Omental fat pad (tissue), 4 donors: ENCODE data around the gene SMAD3. TPM values are rescaled to one million over a fixed set of nuclear protein-coding genes. Genes with fewer than 3 reads are reported as not detected.

Experiments
- ATAC-seq: fragments of 150-250 bp; one replicate; pipeline ENCODE4 v1.9.1; 2016; ENCODE audit warnings: mild to moderate bottlenecking, moderate library complexity; ENCODE audit not compliant: low FRiP score
- DNase-seq: peaks from one replicate; pipeline ENCODE4 v3.0.0-alpha.2; 2019; ENCODE audit warnings: low spot score
- total RNA-seq, 4 donors: library from RNA; depleted of rRNA; stranded (reverse); fragments of >200 nt; gene quantifications; one replicate each; pipeline ENCODE4 v1.1.0, GENCODE V29; 2016
- TF ChIP-seq, protein P1 (sequence below), 3 donors: fragments of 450-650 bp; IDR thresholded peaks; one replicate each; pipeline ENCODE4 v1.5.1; 2016 to 2017; ENCODE audit warnings: antibody characterized with exemption in 3 of 3, mild to moderate bottlenecking in 3 of 3, moderate library complexity in 2 of 3

The SMAD3 gene
- total RNA-seq, 4 donors from 2014 or later: 30.9 to 58.1 (median 49.9) TPM

- TF ChIP-seq, protein P1, sequence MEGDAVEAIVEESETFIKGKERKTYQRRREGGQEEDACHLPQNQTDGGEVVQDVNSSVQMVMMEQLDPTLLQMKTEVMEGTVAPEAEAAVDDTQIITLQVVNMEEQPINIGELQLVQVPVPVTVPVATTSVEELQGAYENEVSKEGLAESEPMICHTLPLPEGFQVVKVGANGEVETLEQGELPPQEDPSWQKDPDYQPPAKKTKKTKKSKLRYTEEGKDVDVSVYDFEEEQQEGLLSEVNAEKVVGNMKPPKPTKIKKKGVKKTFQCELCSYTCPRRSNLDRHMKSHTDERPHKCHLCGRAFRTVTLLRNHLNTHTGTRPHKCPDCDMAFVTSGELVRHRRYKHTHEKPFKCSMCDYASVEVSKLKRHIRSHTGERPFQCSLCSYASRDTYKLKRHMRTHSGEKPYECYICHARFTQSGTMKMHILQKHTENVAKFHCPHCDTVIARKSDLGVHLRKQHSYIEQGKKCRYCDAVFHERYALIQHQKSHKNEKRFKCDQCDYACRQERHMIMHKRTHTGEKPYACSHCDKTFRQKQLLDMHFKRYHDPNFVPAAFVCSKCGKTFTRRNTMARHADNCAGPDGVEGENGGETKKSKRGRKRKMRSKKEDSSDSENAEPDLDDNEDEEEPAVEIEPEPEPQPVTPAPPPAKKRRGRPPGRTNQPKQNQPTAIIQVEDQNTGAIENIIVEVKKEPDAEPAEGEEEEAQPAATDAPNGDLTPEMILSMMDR (IDR thresholded peaks at IDR 0.05): no peak
- ATAC-seq (no peak), DNase-seq (no peak)
Measured at GRCh38 chr15:67170143-67170925, 104.9 kb downstream of the SMAD3 start.

DNA sequence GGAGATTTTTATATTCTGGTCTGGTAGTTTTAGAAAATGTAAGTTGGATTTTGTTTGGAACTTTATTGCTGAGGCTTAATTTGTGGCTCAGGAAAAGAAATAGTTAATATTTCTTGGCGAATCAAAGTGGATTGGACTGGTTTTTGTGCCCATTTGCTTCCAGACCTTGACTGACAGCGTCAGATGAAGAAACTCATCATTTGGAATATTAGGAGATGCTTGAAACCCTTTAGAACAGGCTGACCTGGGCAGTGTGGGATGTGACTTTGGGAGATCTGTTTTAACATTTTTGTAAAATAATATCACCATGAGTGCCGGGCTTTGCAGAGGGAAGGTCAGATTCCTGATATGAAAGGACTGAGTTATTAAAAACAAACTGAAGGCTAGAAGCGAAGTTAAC is 106.1 kb downstream of the SMAD3 start:
- no peak for ATAC-seq
- DNase-seq: no peak
- TF ChIP-seq, protein P1 (IDR thresholded peaks at IDR 0.05): no peak

DNA sequence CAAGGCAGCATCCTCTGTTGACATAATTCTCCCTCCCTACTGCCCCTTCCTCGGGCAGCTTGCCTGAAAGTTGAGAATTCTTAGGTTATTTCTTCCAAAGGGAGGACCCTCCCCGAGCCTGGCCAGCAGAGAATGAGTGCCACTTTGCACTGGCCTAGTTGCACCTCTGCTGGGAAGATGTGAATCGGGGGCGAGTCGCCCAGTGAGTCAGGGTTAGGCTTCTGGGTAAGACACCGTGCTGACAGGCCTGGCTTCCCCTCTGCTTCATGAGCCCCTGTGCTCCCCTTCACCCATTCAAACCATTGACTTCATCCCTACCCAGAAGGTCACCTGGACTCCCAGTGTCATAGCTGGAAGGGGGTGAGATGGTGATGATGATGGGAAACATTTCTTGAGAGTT is 106.8 kb downstream of the SMAD3 start:
- TF ChIP-seq, protein P1 (IDR thresholded peaks at IDR 0.05): no peak
- DNase-seq (no peak), ATAC-seq (no peak)

- TF ChIP-seq, protein P1 (IDR thresholded peaks at IDR 0.05): no peak
- no peak for DNase-seq
- ATAC-seq: no peak
Measured at GRCh38 chr15:67173005-67173404, 107.6 kb downstream of the SMAD3 start.

DNA sequence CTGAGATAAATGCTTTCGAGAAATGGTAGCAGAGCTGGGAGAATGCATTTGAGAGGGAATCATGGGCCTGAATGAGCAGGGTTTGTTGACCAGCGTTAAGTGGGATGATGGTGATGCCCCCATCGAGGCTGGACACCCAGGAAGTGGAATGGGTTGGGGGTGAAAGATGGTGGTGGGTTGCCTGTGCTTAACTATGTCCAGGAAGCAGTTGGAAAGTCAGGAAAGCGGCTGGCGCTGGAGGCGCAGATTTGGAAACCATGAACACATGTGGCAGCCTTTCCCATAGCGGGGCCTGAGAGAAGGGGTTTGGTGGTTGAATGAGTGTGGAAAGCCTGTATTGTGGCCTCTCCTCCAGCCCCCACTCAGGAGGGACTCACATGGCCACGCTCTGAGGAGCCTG is 108.4 kb downstream of the SMAD3 start:
- TF ChIP-seq, protein P1 (IDR thresholded peaks at IDR 0.05): no peak
- DNase-seq: no peak
- no peak for ATAC-seq

- DNase-seq (no peak), ATAC-seq (no peak)
- TF ChIP-seq, protein P1 (IDR thresholded peaks at IDR 0.05): no peak
Measured at GRCh38 chr15:67174446-67174845, 109.0 kb downstream of the SMAD3 start.
